GM18907 (cell line): Measurements from ENCODE around the gene H1-8.
"Not testable (repeated sequence)": the region's sequence is repeated elsewhere in the genome, so short reads cannot be mapped to it uniquely, and the experiment has no call there.

Experiments used
- ATAC-seq: cut with Tn5 transposase; IDR thresholded peaks from one replicate; pipeline ENCODE4 v1.9.1; 2021; ENCODE audit warnings: mild to moderate bottlenecking, moderate library complexity; ENCODE audit not compliant: unreplicated experiment

H1-8 gene

DNA sequence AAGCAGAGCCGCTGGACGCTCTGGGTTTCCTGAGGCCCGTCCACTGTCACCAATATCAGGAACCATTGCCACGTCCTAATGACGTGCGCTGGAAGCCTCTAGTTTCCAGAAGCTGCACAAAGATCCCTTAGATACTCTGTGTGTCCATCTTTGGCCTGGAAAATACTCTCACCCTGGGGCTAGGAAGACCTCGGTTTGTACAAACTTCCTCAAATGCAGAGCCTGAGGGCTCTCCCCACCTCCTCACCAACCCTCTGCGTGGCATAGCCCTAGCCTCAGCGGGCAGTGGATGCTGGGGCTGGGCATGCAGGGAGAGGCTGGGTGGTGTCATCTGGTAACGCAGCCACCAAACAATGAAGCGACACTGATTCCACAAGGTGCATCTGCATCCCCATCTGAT lies 11.3 kb upstream of the H1-8 start:
- ATAC-seq = no peak

DNA sequence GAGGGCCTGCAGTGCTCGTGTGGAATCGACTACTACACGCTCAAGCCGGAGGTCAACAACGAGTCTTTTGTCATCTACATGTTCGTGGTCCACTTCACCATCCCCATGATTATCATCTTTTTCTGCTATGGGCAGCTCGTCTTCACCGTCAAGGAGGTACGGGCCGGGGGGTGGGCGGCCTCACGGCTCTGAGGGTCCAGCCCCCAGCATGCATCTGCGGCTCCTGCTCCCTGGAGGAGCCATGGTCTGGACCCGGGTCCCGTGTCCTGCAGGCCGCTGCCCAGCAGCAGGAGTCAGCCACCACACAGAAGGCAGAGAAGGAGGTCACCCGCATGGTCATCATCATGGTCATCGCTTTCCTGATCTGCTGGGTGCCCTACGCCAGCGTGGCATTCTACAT lies 10.7 kb upstream of the H1-8 start:
- no peak for ATAC-seq

DNA sequence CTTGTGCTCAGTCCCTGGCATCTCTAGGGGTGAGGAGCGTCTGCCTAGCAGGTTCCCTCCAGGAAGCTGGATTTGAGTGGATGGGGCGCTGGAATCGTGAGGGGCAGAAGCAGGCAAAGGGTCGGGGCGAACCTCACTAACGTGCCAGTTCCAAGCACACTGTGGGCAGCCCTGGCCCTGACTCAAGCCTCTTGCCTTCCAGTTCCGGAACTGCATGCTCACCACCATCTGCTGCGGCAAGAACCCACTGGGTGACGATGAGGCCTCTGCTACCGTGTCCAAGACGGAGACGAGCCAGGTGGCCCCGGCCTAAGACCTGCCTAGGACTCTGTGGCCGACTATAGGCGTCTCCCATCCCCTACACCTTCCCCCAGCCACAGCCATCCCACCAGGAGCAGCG lies 9.6 kb upstream of the H1-8 start:
- no peak for ATAC-seq

DNA sequence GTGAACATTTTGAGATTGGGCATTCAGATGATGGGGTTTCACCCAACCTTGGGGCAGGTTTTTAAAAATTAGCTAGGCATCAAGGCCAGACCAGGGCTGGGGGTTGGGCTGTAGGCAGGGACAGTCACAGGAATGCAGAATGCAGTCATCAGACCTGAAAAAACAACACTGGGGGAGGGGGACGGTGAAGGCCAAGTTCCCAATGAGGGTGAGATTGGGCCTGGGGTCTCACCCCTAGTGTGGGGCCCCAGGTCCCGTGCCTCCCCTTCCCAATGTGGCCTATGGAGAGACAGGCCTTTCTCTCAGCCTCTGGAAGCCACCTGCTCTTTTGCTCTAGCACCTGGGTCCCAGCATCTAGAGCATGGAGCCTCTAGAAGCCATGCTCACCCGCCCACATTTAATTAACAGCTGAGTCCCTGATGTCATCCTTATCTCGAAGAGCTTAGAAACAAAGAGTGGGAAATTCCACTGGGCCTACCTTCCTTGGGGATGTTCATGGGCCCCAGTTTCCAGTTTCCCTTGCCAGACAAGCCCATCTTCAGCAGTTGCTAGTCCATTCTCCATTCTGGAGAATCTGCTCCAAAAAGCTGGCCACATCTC lies 8.4 kb upstream of the H1-8 start:
- no peak for ATAC-seq

DNA sequence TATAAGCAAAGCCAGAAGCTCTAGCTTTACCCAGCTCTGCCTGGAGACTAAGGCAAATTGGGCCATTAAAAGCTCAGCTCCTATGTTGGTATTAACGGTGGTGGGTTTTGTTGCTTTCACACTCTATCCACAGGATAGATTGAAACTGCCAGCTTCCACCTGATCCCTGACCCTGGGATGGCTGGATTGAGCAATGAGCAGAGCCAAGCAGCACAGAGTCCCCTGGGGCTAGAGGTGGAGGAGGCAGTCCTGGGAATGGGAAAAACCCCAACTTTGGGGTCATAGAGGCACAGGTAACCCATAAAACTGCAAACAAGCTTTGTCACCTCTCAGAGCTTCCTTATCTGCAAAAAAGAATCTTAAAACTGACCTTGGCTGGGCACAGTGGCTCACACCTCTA lies 7.9 kb upstream of the H1-8 start:
- no peak for ATAC-seq

DNA sequence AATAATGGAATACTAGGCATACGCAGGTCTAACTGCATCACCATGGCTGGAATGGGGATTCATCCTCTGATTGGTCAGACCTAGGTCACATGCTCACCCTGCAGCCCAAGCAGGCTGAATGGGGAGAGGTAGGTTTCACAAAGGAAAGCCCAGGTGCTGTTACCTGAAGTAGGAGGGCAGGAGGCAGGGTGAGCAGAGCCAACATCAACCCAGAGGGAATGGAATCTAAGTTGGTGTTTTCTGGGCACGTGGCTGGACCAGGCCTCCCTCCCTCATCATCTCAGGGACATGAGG lies 6.7 kb upstream of the H1-8 start:
- ATAC-seq = no peak

DNA sequence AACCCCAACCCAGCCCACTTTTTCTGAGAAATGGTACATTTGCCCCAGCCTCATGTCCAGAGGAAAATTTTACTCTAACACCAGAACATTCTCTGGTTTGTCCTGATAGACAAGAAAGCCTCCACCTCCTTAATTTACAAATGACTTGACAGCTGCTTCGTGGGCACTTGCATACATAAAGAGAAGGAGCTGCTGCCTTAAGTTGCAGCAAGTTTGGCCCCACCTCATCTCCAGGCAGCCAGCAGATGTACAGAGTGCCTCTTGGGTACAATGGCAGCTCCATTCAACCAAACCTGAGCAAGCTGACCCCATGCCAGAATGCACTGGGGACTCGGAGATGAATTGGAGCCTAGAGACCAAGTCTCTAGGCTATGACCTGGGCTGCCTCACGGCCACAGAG lies 6.2 kb upstream of the H1-8 start:
- no peak for ATAC-seq

DNA sequence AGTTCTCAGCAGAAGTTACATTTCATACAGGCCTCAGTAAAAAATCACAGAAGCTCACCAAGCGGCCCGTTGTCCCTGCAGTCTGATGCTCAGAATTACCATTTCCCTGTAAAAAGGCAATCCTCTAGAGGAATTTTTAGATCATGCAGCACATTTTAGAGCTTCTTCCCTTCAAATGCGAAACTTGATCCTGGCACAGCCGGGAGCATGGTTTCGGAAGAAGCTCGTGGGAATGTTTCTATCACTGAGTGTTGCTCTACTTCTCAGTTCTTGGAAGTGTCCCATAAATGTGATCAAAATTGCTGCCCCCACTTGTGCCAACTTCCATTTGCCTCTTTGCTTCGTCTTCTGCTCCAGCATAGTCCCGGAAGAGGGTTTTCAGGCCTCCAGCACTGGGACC lies 3.8 kb upstream of the H1-8 start:
- ATAC-seq = no peak

DNA sequence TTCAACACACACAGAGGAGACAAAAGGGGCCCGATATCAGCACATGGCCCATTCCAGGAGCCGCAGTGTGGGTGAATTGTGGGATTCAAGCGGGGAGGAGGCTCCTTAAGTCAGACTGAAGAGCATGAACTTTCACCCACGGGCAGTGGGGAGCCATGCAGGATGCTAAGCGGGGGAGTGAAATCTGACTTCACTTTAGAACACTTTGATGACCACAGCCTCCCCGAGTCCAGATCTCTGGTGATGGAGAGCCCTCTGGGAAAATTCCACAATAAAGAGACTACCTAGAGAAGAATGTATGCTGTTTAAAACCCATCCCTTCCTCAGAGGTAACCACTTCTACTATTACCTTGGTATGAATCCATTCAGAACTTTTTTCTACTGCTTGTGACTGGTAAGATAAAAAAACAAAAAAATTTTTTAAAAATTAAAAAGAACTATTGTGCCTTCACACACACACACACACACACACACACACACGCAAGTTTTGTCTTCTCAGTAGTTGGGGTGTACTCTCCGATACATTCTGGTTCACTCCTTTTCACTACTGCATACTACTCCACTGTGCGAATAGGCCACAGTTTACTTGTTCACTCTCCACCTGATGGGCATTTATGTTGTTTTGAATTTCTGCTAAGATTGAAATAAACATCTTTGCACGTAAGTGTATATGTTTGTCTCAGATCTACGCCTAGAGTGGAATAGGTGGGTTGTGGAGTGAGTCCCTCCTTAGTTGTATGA lies 2.0 kb upstream of the H1-8 start:
- no peak for ATAC-seq

DNA sequence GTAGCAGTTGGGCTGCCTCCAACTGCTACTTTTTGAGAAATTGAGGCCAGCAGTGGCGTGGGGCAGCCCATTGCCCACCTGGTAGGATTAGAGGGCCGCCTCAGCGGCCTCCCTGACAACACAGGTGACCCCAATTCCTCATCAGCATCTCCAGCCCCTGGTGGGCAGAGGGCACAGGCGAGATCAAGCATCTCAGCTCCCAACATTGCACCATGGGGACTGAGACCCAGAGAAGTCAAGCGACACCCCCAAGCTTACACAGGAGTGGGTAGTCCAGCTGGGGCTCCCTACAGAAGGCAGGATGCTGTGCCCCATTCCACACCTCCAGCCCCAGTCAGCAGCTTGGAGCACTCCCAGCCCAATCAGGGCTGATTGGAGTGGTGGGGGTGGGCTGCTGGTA lies 228 bp upstream of the H1-8 start:
- no peak for ATAC-seq

DNA sequence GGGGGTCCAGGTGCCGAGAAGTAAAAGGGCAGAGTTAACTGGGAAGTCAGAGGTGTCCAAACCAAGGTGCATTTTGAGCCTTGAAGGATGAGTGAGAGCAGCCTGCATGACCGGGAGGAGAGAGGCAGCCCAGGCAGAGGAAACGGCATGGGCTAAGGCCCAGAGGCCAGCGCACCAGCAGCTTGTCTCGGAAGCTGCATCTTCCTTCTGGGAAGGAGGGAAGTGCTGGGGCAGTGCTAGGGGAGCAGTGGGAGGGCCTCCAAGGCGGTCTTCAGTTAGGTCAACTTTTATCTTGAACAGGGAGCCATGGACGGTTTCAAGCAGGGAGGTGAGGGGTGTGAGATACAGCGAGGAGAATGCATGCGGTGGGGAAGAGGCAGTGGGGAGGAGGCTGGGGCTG lies 1.0 kb downstream of the H1-8 start:
- no peak for ATAC-seq

DNA sequence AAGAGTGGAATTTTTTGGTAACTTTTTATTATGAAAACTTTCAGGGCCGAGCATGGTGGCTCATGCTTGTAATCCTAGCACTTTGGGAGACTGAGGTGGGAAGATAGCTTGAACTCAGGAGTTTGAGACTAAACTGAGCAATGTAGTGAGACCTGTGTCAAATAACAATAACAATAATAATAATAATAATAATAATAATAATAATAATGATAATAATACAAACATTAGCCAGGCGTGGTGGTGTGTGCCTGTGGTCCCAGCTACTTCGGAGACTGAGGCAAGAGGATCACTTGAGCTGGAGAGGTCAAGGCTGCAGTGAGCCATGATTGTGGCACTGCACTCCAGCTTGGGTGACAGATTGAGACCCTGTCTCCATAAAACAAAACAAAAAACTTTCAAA lies 3.0 kb downstream of the H1-8 start:
- not testable (repeated sequence) for ATAC-seq

DNA sequence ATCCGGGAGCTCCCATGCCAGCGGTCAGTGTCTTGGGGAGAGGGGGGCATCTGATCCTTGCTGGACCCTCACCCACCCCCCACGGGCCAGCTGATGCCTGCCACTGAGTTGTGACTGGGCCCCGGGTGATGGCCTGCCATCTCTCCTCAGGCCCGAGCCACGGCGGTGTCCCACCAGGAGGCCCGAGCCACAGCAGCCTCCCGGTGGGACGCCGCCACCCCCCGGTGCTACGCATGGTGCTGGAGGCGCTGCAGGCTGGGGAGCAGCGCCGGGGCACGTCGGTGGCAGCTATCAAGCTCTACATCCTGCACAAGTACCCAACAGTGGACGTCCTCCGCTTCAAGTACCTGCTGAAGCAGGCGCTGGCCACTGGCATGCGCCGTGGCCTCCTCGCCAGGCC lies 4.3 kb downstream of the H1-8 start:
- no peak for ATAC-seq

DNA sequence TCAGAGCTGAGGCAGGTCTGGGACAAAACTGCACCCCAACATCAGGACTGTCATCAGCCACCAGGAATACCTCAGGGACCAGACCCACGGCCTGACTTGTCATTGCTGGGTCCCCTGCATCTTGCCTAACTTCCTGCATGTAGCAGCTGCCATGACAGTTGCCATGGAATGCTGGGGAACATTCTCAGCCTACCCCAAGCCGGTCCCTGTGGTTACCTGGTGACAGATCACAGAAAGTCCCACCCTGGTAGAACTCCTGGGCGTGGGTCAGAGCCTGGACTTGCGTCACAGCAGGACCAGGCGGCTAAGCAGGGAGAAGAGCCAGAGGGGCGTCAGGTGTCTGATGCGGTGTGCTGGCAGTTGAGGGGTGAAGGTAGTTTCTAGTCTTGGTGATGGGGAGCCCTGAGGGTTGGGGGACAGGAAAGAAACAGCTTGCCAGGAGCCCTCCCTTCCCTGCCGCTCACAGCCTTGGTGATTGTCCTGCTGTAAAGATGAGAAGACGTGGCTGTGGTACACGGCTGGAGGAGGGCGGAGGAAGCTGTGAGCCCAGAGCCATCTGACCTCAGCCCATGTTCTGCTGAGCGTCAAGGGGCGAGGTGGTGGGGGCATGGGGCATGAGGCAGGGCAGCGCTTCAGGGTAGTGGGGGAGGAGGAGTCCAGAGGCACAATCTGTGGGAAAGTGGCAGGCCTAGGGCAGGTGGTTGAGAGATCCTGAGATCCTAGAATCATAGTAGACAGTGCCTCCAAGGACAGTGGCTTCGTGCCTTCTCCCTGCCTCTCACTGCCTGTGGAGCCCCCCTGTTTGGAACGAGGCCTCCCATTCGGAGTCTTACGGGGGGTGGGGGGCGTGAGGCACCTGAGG lies 5.4 kb downstream of the H1-8 start:
- no peak for ATAC-seq

DNA sequence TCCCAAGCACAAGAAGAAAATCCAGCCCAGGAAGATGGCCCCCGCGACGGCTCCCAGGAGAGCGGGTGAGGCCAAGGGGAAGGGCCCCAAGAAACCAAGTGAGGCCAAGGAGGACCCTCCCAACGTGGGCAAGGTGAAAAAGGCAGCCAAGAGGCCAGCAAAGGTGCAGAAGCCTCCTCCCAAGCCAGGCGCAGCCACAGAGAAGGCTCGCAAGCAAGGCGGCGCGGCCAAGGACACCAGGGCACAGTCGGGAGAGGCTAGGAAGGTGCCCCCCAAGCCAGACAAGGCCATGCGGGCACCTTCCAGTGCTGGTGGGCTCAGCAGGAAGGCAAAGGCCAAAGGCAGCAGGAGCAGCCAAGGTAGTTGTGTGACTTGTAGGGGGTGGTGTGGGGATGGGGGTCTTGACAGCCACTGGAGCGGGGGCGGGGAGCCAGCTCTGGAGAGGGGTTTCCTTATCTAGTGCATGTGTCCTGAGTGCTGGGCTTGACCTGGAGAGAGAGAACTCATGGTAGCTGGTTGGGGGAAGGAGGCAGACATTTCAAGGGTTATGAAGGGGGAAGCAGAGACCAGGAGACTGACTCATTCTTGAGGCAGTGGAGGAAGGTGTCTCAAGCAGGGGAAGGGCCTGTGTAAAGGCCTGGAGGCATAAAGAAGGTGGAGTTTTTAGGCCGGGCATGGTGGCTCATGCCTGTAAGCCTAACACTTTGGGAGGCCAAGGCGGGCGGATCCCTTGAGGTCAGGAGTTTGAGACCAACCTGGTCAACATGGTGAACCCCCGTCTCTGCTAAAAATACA lies 6.2 kb downstream of the H1-8 start:
- ATAC-seq = no peak

DNA sequence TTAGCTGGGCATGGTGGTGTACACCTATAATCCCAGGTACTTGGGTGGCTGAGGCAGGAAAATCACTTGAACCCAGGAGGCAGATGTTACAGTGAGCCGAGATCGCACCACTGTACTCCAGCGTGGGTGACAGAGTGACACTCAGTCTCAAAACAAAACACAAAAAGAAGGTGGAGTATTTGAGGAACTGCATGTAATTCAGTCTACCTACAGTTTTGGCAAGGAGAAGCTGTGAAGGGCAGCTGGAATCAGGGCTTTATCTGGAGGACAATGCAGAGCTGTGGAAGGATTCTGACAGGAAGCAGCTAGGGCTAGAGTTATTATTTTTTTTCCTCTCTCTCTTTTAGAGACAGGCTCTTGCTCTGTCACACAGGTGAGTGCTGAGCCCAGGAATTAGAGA lies 6.8 kb downstream of the H1-8 start:
- no peak for ATAC-seq

DNA sequence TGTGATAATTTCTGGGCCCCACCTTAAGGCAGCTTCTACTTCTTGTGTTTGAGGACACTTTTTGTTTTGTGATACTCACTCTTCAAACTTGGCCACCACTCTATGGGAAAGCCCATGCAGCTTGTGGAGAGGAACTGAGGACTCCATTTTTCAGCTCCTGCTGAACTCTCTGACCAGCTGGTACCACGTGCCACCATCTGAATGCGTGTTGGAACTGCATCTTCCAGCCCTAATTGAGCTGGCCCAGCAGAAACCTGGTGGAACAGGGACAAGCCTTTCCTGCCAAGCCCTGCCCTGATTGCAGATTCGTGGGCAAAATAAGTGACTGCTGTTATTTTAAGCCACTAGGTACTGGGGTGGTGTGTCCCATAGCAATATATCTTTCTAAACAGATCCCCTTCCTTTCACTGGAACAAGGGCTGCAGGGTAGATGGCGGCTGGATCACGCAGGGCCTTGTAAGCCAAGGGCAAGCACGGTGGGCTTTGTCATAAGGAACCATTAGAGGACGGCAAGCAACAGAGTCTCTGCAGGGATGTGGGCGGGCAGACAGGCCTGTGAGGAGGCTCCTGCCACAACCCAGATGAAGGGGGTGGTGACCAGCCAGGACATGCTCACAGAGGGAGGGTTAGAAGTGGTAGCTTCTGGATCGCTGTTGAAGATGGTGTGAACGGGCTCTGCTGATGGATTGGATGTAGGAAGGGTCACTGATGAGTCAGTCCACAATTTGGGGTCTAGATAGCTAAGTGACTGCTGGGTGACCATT lies 9.5 kb downstream of the H1-8 start:
- ATAC-seq = no peak

DNA sequence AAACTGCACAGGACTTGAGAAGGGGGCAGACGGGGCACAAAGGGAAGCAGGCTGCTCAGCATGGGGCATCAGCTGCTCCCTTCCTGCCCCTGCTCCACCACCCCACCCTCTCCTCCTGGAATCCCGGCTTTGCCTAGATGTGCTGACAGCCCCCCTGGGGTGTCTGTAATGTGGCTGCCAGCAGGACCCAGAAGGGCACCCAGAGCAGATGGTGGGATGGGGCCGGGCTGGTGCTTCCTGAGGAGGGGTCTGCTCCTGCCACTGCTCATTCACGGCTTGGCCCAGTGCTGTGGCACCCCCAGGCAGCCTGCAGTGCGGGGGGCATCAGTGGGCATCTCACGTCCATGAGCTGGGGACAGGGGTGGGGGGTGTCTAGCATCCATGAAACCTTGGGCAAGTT lies 10.2 kb downstream of the H1-8 start:
- no peak for ATAC-seq

DNA sequence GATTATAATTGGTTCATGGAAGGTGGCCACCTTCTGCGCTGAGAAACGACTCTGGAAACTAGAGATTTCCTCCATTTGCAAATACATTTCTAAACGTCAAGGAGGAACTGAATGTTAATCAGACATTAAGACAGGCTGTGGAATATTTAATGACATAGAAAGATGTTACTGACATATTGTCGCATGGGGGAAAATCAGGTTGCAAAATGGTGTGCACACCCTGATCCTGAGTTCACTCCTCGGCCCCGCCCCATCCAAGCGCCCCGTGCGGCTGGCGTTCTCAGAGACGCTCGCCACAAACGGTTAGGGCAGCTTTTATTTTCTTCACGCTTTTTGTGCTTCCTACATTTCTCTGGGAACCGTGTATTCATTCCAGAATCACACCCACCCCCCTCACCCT lies 10.7 kb downstream of the H1-8 start:
- no peak for ATAC-seq

DNA sequence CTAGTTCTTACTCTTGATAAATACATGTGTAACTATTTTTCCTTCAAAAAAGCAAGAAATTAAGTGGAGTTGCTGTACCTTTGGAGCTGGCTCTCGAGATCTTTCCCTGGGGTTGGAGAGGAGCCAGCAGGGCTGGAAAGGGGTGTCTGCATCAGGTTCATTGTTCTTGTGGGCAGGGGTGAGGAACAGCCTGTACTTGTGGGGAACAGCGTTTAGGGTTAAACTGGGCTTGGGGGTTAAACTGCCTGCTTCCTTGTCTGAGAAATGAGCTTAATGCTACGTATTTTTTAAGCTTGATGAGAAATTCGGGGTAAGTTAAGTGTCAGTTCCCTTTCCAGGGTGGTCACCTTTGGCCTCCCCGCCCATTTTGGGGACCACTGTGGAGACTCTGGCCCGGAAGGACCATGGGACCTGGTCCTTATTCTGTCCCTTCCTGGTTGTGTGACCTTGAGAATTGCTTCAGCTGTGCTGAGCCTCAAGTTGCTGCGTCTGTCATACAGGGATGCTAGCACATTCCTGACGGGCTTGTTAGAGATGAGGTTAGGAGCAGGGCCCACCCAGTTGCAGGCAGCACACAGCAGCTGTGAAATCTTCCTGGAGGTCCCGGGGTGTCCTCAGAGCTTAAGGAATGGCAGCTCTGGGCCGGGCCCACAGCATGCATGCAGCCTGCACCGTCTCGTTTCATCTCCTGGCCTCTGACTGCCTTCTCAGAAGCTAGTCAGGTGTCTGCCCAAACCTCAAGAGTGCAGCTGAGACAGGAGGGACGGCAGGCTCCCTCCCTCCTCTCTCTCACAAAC lies 11.6 kb downstream of the H1-8 start:
- ATAC-seq = no peak
